HepG2 (cell line): ENCODE measurements around the gene SP6.

Experiments
- FOSL1 ChIP-seq: sonication (generic); formaldehyde crosslinking; IDR thresholded peaks from 2 replicates; pipeline ENCODE4 v1.9.0; 2021; ENCODE audit warnings: missing genetic modification reagents, borderline replicate concordance
- RBM22 ChIP-seq: fragments of 200-400 bp; formaldehyde crosslinking; optimal IDR thresholded peaks from 2 replicates; pipeline ENCODE3; 2017; ENCODE audit warnings: mild to moderate bottlenecking, low read length, moderate library complexity
- ZMAT3 ChIP-seq: sonication (generic); formaldehyde crosslinking; conservative IDR thresholded peaks from 2 replicates; pipeline ENCODE4 v1.7.0; 2021; ENCODE audit warnings: missing genetic modification reagents
- ZNF17 ChIP-seq: sonication (generic); formaldehyde crosslinking; IDR thresholded peaks from 2 replicates; pipeline ENCODE4 v1.5.0; 2020; ENCODE audit warnings: mild to moderate bottlenecking, missing genetic modification reagents
- TF ChIP-seq, protein P1 (sequence below): sonication (generic); formaldehyde crosslinking; IDR thresholded peaks from 2 replicates; pipeline ENCODE4 v1.5.0; 2020; ENCODE audit warnings: mild to moderate bottlenecking, missing genetic modification reagents, moderate library complexity
- TF ChIP-seq, protein P2 (sequence below): sonication (generic); formaldehyde crosslinking; IDR thresholded peaks from 2 replicates; pipeline ENCODE4 v1.8.0; 2022; ENCODE audit warnings: mild to moderate bottlenecking, missing genetic modification reagents, borderline replicate concordance

DNA sequence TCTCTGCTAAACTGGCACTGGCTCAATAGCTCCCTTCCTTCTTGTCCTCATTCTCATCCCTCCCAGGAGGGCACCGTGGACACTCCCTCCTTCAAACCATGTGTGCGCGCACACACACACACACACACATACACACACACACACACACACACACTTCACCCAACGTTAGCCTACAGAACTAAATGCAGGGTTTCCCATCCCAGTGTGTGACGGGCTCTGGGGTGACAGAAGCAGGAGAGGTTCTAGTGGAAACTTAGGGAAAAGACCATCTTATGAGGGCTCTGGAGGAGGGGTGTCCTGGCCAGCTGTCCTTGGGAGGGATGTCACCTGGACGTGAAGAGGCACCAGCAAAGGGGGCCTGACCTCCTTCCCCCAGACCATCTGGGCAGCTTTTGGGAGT, 49.1 kb downstream of the SP6 start:
- TF ChIP-seq RBM22 (no peak), ZMAT3 (no peak), ZNF17 (CRISPR knock-in tag) (no peak), FOSL1 (CRISPR knock-in tag) (no peak)
- TF ChIP-seq, protein P1, sequence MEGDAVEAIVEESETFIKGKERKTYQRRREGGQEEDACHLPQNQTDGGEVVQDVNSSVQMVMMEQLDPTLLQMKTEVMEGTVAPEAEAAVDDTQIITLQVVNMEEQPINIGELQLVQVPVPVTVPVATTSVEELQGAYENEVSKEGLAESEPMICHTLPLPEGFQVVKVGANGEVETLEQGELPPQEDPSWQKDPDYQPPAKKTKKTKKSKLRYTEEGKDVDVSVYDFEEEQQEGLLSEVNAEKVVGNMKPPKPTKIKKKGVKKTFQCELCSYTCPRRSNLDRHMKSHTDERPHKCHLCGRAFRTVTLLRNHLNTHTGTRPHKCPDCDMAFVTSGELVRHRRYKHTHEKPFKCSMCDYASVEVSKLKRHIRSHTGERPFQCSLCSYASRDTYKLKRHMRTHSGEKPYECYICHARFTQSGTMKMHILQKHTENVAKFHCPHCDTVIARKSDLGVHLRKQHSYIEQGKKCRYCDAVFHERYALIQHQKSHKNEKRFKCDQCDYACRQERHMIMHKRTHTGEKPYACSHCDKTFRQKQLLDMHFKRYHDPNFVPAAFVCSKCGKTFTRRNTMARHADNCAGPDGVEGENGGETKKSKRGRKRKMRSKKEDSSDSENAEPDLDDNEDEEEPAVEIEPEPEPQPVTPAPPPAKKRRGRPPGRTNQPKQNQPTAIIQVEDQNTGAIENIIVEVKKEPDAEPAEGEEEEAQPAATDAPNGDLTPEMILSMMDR (CRISPR knock-in tag) = no peak
- TF ChIP-seq, protein P2, sequence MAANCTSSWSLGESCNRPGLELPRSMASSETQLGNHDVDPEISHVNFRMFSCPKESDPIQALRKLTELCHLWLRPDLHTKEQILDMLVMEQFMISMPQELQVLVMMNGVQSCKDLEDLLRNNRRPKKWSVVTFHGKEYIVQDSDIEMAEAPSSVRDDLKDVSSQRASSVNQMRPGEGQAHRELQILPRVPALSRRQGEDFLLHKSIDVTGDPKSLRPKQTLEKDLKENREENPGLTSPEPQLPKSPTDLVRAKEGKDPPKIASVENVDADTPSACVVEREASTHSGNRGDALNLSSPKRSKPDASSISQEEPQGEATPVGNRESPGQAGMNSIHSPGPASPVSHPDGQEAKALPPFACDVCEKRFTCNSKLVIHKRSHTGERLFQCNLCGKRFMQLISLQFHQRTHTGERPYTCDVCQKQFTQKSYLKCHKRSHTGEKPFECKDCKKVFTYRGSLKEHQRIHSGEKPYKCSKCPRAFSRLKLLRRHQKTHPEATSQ = no peak
